Urinary bladder (tissue), 4 donors: Measurements from ENCODE around the gene LILRA6. TPM values are rescaled to one million over a fixed set of nuclear protein-coding genes. Genes with fewer than 3 reads are reported as not detected.
"Not testable (repeated sequence)": the region's sequence is repeated elsewhere in the genome, so short reads cannot be mapped to it uniquely, and the experiment has no call there.

Source experiments
- DNase-seq: peaks from one replicate; pipeline ENCODE4 v3.0.0-alpha.2; 2015; ENCODE audit errors: extremely low spot score
- H3K27ac ChIP-seq: one replicate; pipeline ENCODE4 v1.5.1; 2013; ENCODE audit warnings: low read depth, mild to moderate bottlenecking, moderate library complexity
- H3K36me3 ChIP-seq: one replicate; pipeline ENCODE4 v1.6.1; 2013; ENCODE audit warnings: mild to moderate bottlenecking, moderate library complexity; ENCODE audit not compliant: insufficient read depth
- H3K4me1 ChIP-seq: one replicate; pipeline ENCODE4 v1.6.1; 2013; ENCODE audit warnings: mild to moderate bottlenecking, moderate library complexity; ENCODE audit not compliant: insufficient read depth
- H3K4me3 ChIP-seq: one replicate; pipeline ENCODE4 v1.5.1; 2013; ENCODE audit warnings: low read depth, low read length
- WGBS: extraction: QIAGEN DNeasy Blood & Tissue Kit; methylation state at CpG from one replicate; pipeline ENCODE4 v1.1.7; 2013; 5-methylcytosine and 5-hydroxymethylcytosine counted together
- polyA plus RNA-seq: library from polyadenylated mRNA; stranded (reverse); fragments of 200-250 nt; gene quantifications from one replicate; pipeline ENCODE4 v1.2.3, GENCODE V29; 2013
- total RNA-seq: library from RNA; depleted of rRNA; stranded (reverse); fragments of >200 nt; gene quantifications from one replicate; pipeline ENCODE4 v1.2.3, GENCODE V29; 2014
- donor health status: healthy with polysubstance abuse.
- donor health status: healthy.

The LILRA6 gene
- total and polyA plus RNA-seq, 2 donors = 0.95 to 3.4 TPM

DNA sequence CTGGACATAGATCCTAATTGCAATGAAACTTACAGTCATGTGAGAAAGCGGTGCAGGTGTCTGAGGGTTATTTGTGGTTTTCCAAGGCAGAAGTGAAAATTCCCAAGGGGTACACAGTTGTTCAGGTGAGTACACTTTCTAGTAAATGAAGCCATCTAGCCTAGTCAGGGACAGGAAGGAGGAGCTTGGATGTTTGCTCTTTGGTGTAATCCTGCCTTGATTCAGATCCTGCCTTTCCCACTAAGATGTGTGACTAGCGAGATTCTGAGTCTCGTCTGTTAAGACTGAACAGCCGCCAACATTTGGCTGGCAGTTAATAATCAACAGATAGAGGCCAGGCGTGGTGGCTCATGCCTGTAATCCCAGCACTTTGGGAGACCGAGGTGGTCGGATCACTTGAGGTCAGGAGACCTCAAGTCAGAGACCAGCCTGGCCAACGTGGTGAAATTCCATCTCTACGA lies 39.4 kb downstream of the LILRA6 start:
- WGBS = 40% methylated on average over 9 of the region's 9 CpGs
- H3K27ac ChIP-seq = no peak overlapping the region
- peaks cover 5% of the 10 kb centered on the region for H3K36me3 ChIP-seq
- DNase-seq = no peak
- no peak overlapping the region for H3K4me3 ChIP-seq
- H3K4me1 ChIP-seq = no peaks in the 10 kb centered on the region

DNA sequence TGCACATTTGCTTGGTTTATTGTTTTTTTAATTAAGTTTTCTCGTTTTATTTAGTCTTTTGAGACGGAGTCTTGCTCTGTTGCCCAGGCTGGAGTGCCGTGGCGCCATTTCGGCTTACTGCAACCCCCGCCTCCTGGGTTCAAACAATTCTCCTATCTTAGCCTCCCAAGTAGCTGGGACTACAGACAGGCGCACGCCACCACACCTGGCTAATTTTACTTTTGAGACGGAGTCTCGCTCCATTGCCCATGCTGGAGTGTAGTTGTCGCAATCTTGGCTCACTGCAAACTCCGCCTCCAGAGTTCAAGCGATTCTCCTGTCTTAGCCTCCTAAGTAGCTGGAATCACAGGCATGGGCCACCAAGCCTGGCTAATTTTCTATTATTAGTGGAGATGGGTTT lies 40.6 kb downstream of the LILRA6 start:
- DNase-seq = no peak
- WGBS = 73% methylated on average over 13 of the region's 13 CpGs
- H3K36me3 ChIP-seq = peaks cover 2% of the 10 kb centered on the region
- no peaks in the 10 kb centered on the region for H3K4me1 ChIP-seq
- H3K27ac ChIP-seq = no peak overlapping the region
- peak overlapping the region; percentile 65 for H3K4me3 ChIP-seq

DNA sequence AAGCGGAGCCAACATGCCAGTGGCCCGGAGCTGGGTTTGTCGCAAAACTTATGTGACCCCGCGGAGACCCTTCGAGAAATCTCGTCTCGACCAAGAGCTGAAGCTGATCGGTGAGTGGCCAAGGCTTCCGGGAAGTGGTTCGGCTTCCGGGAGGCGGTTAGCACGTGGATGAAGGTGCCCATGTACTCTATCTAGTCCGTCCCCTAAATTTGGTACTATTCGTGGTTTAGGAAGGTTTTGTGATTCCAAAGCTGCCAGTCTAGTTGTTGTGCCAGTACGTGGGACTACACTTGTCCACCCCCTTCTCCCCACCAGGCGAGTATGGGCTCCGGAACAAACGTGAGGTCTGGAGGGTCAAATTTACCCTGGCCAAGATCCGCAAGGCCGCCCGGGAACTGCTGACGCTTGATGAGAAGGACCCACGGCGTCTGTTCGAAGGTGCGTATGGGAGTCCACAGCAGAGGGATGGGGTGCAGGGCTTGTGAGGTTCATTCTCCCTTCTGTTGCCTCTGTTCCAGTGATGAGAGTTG lies 41.4 kb downstream of the LILRA6 start:
- peak overlapping the region; percentile 65 for H3K4me3 ChIP-seq
- no peaks in the 10 kb centered on the region for H3K36me3 ChIP-seq
- no peaks in the 10 kb centered on the region for H3K4me1 ChIP-seq
- 3% methylated on average over 28 of the region's 28 CpGs for WGBS
- no peak for DNase-seq
- H3K27ac ChIP-seq = peak overlapping the region; percentile 84

DNA sequence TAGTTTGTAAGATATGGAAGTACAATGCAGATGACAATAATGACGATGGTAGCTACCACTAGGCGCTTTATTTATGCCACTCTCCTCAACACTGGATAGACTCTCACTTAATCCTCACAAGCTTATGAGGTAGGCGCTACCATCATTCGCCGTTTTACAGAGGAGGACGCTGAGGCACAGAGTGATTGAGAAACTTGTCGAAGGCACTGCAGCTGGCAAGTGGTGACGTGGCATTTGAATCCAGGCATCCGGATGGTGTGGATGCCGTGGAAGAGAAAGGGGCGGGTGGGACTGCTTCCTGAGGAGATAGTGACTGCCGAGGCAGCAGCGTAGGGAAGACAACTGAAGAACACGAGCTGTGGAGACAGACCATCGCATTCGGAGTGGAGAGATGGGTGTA lies 43.2 kb downstream of the LILRA6 start:
- Histone ChIP-seq H3K36me3 (no peaks in the 10 kb centered on the region), H3K4me3 (no peak overlapping the region), H3K4me1 (no peaks in the 10 kb centered on the region), H3K27ac (no peak overlapping the region)
- DNase-seq = no peak
- WGBS = 90% methylated on average over 16 of the region's 16 CpGs

DNA sequence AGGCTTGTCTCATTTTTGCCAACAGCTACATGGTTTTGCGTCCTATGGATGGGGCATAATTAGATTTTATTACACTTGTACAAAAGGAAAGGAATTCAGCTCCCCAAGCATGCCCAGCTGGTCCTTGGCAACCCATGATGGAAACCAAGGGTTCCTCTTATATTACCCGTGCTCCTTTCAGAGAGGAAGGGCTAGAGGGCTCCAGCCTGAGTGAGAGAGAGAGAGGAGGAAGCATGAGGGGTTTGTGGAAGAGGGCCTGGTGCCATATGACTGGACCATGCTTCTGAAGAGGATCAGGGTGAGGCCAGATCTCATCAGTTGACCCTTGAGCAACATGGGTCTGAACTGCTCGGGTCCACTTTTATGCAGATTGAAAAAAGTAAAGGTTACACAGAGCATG lies 45.5 kb downstream of the LILRA6 start:
- Histone ChIP-seq H3K4me3 (no peak overlapping the region), H3K4me1 (no peaks in the 10 kb centered on the region), H3K36me3 (no peaks in the 10 kb centered on the region), H3K27ac (no peak overlapping the region)
- 84% methylated on average over 3 of the region's 3 CpGs for WGBS
- no peak for DNase-seq

DNA sequence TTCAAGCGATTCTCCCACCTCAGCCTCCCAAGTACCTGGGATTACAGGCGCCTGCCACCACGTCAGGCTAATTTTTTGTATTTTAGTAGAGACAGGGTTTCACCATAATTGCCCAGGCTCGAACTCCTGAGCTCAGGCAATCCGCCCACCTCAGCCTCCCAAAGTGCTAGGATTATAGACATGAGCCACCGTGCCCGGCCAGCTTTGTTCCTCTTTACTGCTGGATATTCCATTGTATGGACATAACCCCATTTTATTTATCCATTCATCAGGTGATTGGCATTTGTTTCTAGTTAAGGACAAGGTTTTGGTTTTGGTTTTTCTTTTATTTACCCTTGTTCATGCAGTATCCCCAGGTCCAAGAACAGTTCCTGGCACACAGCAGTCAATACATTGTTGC lies 46.1 kb downstream of the LILRA6 start:
- no peak for DNase-seq
- no peaks in the 10 kb centered on the region for H3K36me3 ChIP-seq
- WGBS = 96% methylated on average over 7 of the region's 7 CpGs

DNA sequence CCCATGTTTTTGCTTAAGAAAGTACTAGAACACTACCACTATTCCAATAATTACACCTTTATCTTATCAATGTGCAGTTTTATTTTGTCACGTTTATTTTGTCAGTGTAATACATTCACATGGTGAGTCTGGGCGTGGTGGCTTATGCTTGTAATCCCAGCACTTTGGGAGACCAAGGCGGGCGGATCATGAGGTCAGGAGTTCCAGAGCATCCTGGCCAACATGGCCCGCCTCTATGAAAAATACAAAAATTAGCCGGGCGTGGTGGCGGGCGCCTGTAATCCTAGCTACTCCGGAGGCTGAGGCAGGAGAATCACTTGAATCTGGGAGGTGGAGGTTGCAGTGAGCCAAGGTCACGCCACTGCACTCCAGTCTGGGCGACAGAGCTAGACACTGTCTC lies 48.1 kb downstream of the LILRA6 start:
- not testable (repeated sequence) for H3K4me3 ChIP-seq, H3K27ac ChIP-seq, H3K36me3 ChIP-seq, DNase-seq, H3K4me1 ChIP-seq
- WGBS = 95% methylated on average over 12 of the region's 12 CpGs

More for the DNA sequence above, 46.1 kb downstream of the LILRA6 start:
- no peaks in the 10 kb centered on the region for H3K4me1 ChIP-seq
- H3K4me3 ChIP-seq = no peak overlapping the region
- no peak overlapping the region for H3K27ac ChIP-seq

DNA sequence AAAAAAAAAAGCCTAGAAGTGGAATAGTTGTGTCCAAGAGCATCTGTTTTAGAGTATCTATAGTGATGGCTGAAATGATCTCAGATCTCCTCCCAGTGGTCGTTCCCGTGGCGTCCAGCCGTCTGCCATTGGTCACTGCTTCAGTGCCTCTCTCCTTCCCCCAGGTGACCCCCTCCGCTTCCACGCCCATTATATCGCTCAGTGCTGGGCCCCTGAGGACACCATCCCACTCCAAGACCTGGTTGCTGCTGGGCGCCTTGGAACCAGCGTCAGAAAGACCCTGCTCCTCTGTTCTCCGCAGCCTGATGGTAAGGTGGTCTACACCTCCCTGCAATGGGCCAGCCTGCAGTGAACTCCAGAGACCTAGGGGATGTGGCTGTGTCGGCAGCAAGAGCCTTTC lies 49.6 kb downstream of the LILRA6 start:
- Histone ChIP-seq H3K27ac (no peak overlapping the region), H3K4me1 (no peaks in the 10 kb centered on the region), H3K4me3 (no peak overlapping the region), H3K36me3 (no peaks in the 10 kb centered on the region)
- 91% methylated on average over 11 of the region's 11 CpGs for WGBS
- no peak for DNase-seq

DNA sequence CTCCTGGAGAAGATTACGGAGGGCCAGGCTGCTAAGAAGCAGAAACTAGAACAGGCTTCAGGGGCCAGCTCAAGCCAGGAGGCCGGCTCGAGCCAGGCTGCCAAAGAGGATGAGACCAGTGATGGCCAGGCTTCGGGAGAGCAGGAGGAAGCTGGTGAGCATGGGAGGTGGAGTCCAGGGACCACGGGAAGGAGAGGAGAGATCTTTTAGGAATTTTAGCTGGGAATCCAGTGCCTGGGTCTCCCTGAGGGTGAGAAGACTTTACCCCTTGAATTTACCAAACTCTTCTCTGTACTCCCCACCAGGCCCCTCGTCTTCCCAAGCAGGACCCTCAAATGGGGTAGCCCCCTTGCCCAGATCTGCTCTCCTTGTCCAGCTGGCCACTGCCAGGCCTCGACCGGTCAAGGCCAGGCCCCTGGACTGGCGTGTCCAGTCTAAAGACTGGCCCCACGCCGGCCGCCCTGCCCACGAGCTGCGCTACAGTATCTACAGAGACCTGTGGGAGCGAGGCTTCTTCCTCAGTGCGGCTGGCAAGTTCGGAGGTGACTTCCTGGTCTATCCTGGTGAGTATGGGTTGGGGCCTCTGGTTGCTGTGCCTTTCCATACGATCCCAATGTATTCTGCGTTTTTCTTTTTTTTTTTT lies 50.7 kb downstream of the LILRA6 start:
- 58% methylated on average over 19 of the region's 19 CpGs for WGBS
- Histone ChIP-seq H3K27ac (peak overlapping the region; percentile 92), H3K36me3 (no peaks in the 10 kb centered on the region), H3K4me3 (peak overlapping the region; percentile 62), H3K4me1 (no peaks in the 10 kb centered on the region)
- no peak for DNase-seq

DNA sequence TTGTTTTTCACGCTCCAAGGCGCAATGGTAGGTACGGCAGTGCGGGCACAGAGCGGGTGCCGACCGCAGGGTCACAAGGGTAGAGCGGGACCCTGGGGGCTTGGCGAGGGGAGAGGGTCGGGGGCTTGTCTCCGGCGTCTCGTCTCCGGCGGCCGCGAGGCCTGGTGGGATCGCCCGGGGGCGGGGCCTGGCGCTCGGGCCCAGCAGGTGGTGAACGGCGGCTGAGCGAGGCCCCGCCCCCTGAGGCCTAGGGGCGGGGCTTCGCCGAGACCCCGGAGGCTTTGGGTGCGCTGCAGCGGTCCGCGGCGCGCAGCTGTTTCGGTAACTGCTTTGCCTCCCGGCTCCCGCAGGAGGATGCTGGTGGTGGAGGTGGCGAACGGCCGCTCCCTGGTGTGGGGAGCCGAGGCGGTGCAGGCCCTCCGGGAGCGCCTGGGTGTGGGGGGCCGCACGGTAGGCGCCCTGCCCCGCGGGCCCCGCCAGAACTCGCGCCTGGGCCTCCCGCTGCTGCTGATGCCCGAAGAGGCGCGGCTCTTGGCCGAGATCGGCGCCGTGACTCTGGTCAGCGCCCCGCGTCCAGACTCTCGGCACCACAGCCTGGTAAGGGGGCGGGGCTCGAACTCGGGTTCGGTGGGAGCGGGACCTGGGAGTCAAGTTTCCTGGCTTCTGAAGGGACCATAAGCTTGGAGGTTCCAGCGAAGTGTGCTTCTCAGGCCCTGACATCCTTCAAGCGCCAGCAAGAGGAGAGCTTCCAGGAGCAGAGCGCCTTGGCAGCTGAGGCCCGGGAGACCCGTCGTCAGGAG lies 51.4 kb downstream of the LILRA6 start, which contains the start of gene TSEN34:
TSS of gene TSEN34 (plus strand) at position 298 of the 800 bp plus-strand sequence. CDS start at position 355, 57 bp downstream.
- Histone ChIP-seq H3K4me1 (no peaks in the 10 kb centered on the region), H3K4me3 (peak within 1 kb of the TSS; percentile 62), H3K36me3 (no peaks in the 10 kb centered on the region), H3K27ac (peak within 1 kb of the TSS; percentile 92)
- no peak for DNase-seq
- WGBS = under 1% methylated on average over 77 of the region's 77 CpGs

DNA sequence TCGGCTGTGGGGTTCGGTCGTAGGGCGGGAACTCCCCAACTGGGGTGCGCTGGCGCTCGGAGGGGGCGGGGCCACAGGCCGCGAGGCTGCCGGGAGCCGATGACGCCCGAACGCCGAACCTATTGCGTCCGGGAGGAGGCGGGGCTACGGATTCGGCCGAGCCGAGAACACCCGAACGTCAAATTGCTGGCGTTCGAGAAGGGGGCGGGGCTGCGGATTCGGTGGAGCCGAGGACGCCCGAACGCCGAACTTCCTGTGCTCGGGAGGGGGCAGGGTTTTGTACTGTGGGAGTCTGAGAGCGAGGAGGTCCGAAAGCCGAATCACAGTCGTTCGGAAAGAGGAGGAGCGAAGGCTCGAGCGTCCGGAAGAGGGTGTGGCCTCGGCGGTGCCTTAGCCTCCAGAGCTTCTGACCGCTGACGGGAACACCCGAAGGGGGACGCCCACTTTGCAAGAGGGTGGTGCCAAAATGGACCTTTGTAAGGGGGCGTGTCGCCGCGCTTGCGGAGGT lies 52.0 kb downstream of the LILRA6 start:
- peak overlapping the region; percentile 62 for H3K4me3 ChIP-seq
- WGBS = under 1% methylated on average over 56 of the region's 56 CpGs
- peak; percentile 100 for DNase-seq
- peak overlapping the region; percentile 92 for H3K27ac ChIP-seq
- H3K4me1 ChIP-seq = no peaks in the 10 kb centered on the region
- H3K36me3 ChIP-seq = no peaks in the 10 kb centered on the region

DNA sequence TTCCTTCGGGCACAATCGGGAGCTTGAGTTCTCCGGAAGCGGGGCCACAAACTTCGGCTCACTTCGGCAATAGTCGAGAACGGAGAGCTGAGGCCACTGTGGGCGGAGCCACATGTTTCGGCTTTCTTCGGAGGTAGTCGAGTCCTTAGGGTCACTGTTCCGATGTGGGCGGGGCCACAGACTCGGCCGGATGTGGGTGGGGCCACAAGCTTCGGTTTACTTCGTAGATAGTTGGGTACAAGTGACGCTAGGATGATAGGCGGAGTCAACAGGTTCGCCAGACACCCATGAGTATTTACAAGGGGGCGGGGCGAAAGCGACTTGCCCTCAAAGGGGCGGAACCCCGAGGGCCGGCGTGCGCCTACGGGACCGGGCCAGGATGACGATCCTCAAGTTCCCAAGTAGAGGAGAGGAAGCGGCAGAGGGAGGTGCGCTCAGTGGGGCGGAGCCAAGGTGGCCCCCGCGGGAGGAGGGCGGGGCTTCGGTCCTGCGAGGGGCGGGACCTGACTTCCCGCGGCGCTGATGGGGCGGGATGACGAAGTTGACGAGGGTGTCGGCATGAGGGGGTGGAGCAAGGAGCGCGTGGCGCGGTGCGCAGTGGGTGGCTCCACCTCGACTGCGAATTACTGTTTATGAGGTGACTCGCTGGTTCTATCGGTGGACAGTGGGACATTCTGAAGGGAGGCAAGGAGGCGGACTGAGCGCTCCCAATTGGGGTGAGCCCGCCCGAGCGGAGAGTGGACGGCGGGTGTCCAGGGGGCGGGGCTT lies 52.7 kb downstream of the LILRA6 start:
- Histone ChIP-seq H3K36me3 (no peaks in the 10 kb centered on the region), H3K27ac (peak overlapping the region; percentile 92), H3K4me3 (peak overlapping the region; percentile 62), H3K4me1 (no peaks in the 10 kb centered on the region)
- peak; percentile 100 for DNase-seq
- WGBS = under 1% methylated on average over 65 of the region's 65 CpGs

DNA sequence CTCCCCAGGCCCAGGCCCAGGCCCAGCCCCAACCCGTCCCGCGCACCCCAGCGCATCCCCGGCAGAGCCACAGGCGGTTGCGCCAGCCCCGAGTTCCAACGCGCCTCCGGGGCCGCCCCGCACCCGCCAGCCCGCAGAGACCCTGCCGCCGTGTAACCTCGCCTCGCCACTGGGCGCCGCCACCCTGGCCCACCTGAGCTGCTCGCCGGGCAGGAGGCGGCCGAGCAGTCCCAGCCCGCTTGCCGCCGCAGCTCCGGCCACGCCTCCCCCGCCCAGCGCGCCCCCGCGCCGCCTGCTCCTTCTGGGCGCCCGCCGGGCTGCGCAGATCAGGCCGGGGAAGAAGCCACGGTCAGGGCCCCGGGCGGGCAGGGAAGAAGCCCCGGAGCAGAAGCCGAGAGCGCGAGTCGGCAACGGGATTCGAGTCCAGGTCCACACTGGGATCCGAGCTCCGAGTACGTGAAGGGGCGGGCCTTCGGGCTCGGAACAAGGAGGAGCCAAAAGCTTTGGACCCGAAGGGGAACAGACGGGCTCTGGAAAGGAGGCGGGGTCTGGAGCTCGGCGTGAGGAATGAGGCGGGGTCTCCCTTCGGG lies 53.4 kb downstream of the LILRA6 start, which contains the start of gene MBOAT7:
TSS of gene MBOAT7 (minus strand) at position 436 of the 590 bp plus-strand sequence. CDS start 1,072 bp downstream, outside the sequence.
- DNase-seq = no peak
- peak within 1 kb of the TSS; percentile 62 for H3K4me3 ChIP-seq
- WGBS = under 1% methylated on average over 64 of the region's 64 CpGs
- peak within 1 kb of the TSS; percentile 92 for H3K27ac ChIP-seq
- no peaks in the 10 kb centered on the region for H3K4me1 ChIP-seq
- no peaks in the 10 kb centered on the region for H3K36me3 ChIP-seq
